Neural cell (in vitro differentiated cells): ENCODE data around the gene RALGPS2. TPM values are rescaled to one million over a fixed set of nuclear protein-coding genes. Genes with fewer than 3 reads are reported as not detected.

Experiments used
- H2AFZ ChIP-seq: fragments of 200-600, 300-800 bp; sonication (generic), shearing (Covaris generic); 2 replicates; pipeline ENCODE4 v1.6.0; 2014; ENCODE audit warnings: low read depth, mild to moderate bottlenecking, antibody characterized with exemption, low read length, moderate library complexity
- H3F3A ChIP-seq: fragments of 200-600 bp; shearing (Covaris generic); 2 replicates; pipeline ENCODE4 v1.6.1; 2016; ENCODE audit warnings: mild to moderate bottlenecking, moderate library complexity, mixed read lengths, antibody characterized with exemption, low read length; ENCODE audit not compliant: insufficient read depth, poor library complexity, severe bottlenecking
- H3K27ac ChIP-seq: fragments of 200-600, 300-800 bp; sonication (generic), shearing (Covaris generic); 2 replicates; pipeline ENCODE4 v1.5.1; 2014; ENCODE audit warnings: mild to moderate bottlenecking, low read length, moderate library complexity
- H3K27me3 ChIP-seq: fragments of 300-800, 200-600 bp; sonication (generic), shearing (Covaris generic); 2 replicates; pipeline ENCODE4 v1.6.0; 2014; ENCODE audit warnings: mild to moderate bottlenecking, low read depth, low read length, moderate library complexity; ENCODE audit not compliant: insufficient read depth
- H3K36me3 ChIP-seq: fragments of 300-800, 200-600 bp; sonication (generic), shearing (Covaris generic); 2 replicates; pipeline ENCODE4 v1.5.1; 2014; ENCODE audit warnings: mild to moderate bottlenecking, antibody characterized with exemption, low read length, moderate library complexity; ENCODE audit not compliant: insufficient read depth
- H3K4me2 ChIP-seq: fragments of 300-800, 200-600 bp; sonication (generic), shearing (Covaris generic); 2 replicates; pipeline ENCODE4 v1.6.0; 2014; ENCODE audit warnings: mild to moderate bottlenecking, low read length
- H3K4me3 ChIP-seq: fragments of 300-800, 200-600 bp; sonication (generic), shearing (Covaris generic); 2 replicates; pipeline ENCODE4 v1.5.1; 2014; ENCODE audit warnings: mild to moderate bottlenecking, low read length, moderate library complexity
- H3K79me2 ChIP-seq: fragments of 200-600 bp; shearing (Covaris generic); replicated peaks from 2 replicates; pipeline ENCODE4 v1.6.0; 2014; ENCODE audit warnings: mild to moderate bottlenecking, low read length, moderate library complexity; ENCODE audit not compliant: insufficient read depth
- H3K9ac ChIP-seq: fragments of 300-800, 200-600 bp; sonication (generic), shearing (Covaris generic); 2 replicates; pipeline ENCODE4 v1.6.1; 2016; ENCODE audit warnings: mild to moderate bottlenecking, low read length, mixed read lengths
- H3K9me2 ChIP-seq: fragments of 200-600 bp; shearing (Covaris generic); 2 replicates; pipeline ENCODE4 v1.6.1; 2016; ENCODE audit warnings: mild to moderate bottlenecking, low read length, mixed read lengths; ENCODE audit not compliant: insufficient read depth
- H3K9me3 ChIP-seq: fragments of 200-600, 300-800 bp; sonication (generic), shearing (Covaris generic); 2 replicates; pipeline ENCODE4 v1.6.1; 2016; ENCODE audit warnings: mild to moderate bottlenecking, mixed run types, low read length, moderate library complexity, mixed read lengths
- H4K20me1 ChIP-seq: fragments of 200-600 bp; shearing (Covaris generic); 2 replicates; pipeline ENCODE4 v1.6.1; 2016; ENCODE audit warnings: mild to moderate bottlenecking, mixed run types; ENCODE audit not compliant: insufficient read depth
- CTCF ChIP-seq: fragments of 450-650 bp; IDR thresholded peaks from 2 replicates; pipeline ENCODE4 v1.5.1; 2014; ENCODE audit warnings: antibody characterized with exemption, mild to moderate bottlenecking, moderate library complexity; ENCODE audit not compliant: poor library complexity, severe bottlenecking
- EP300 ChIP-seq: fragments of 450-650 bp; conservative IDR thresholded peaks from 2 replicates; pipeline ENCODE4 v1.6.1; 2014; ENCODE audit warnings: antibody characterized with exemption, mild to moderate bottlenecking, moderate library complexity; ENCODE audit not compliant: poor library complexity, severe bottlenecking
- EZH2 ChIP-seq: fragments of 200-600, 300-800 bp; shearing (Covaris generic), sonication (generic); IDR thresholded peaks from 2 replicates; pipeline ENCODE4 v1.6.1; 2014; ENCODE audit warnings: antibody characterized with exemption, low read length, borderline replicate concordance, mild to moderate bottlenecking; ENCODE audit not compliant: insufficient read depth, poor library complexity, severe bottlenecking
- MXI1 ChIP-seq: fragments of 450-650 bp; conservative IDR thresholded peaks from 2 replicates; pipeline ENCODE4 v1.6.1; 2014; ENCODE audit warnings: antibody characterized with exemption, mild to moderate bottlenecking; ENCODE audit not compliant: poor library complexity, severe bottlenecking
- POLR2AphosphoS5 ChIP-seq: IDR thresholded peaks from 2 replicates; pipeline ENCODE4 v1.6.1; 2012
- RAD21 ChIP-seq: fragments of 450-650 bp; conservative IDR thresholded peaks from 2 replicates; pipeline ENCODE4 v1.6.1; 2014; ENCODE audit warnings: antibody characterized with exemption, mild to moderate bottlenecking, moderate library complexity
- REST ChIP-seq: IDR thresholded peaks from 2 replicates; pipeline ENCODE4 v1.6.1; 2012; ENCODE audit warnings: borderline replicate concordance
- SMC3 ChIP-seq: fragments of 450-650 bp; conservative IDR thresholded peaks from 2 replicates; pipeline ENCODE4 v1.6.1; 2014; ENCODE audit warnings: antibody characterized with exemption, mild to moderate bottlenecking, moderate library complexity; ENCODE audit not compliant: poor library complexity
- TAF1 ChIP-seq: IDR thresholded peaks from 2 replicates; pipeline ENCODE4 v1.6.1; 2012; ENCODE audit warnings: low read depth
- polyA plus RNA-seq: library from polyadenylated mRNA; depleted of rRNA; stranded (reverse); fragments of >200 nt; gene quantifications from 2 replicates; pipeline ENCODE4 v1.2.3, GENCODE V29; 2014

The RALGPS2 gene
- polyA plus RNA-seq, 1 donor from 2014 or later: 26.6 TPM

GRCh38 chr1:178885869-178886268 is 160.8 kb downstream of the RALGPS2 start:
- no peaks in the 10 kb centered on the region for H3K9me2 ChIP-seq
- no peaks in the 10 kb centered on the region for H3F3A ChIP-seq
- no peak overlapping the region for H2AFZ ChIP-seq
- no peak overlapping the region for H3K27ac ChIP-seq
- no peak overlapping the region for H3K4me3 ChIP-seq
- H3K36me3 ChIP-seq: no peaks in the 10 kb centered on the region
- no peaks in the 10 kb centered on the region for H3K9me3 ChIP-seq
- no peaks in the 10 kb centered on the region for H4K20me1 ChIP-seq
- TF ChIP-seq CTCF (no peak), MXI1 (no peak), SMC3 (no peak), POLR2AphosphoS5 (no peak), TAF1 (no peak), EZH2 (no peak), REST (no peak), RAD21 (no peak), EP300 (no peak)
- no peak overlapping the region for H3K9ac ChIP-seq
- no peaks in the 10 kb centered on the region for H3K79me2 ChIP-seq
- H3K27me3 ChIP-seq: no peaks in the 10 kb centered on the region
- H3K4me2 ChIP-seq: no peak overlapping the region

- no peak overlapping the region for H3K4me2 ChIP-seq
- H3F3A ChIP-seq: no peaks in the 10 kb centered on the region
- H4K20me1 ChIP-seq: no peaks in the 10 kb centered on the region
- H3K27me3 ChIP-seq: no peaks in the 10 kb centered on the region
- no peak overlapping the region for H3K9ac ChIP-seq
- H3K36me3 ChIP-seq: no peaks in the 10 kb centered on the region
- TF ChIP-seq EP300: no peak
- no peak for TF ChIP-seq CTCF
- TF ChIP-seq TAF1: no peak
- TF ChIP-seq SMC3: no peak
- TF ChIP-seq MXI1: no peak
- TF ChIP-seq RAD21: no peak
- TF ChIP-seq EZH2: no peak
- no peak overlapping the region for H3K27ac ChIP-seq
- H3K9me2 ChIP-seq: no peaks in the 10 kb centered on the region
- no peaks in the 10 kb centered on the region for H3K9me3 ChIP-seq
- no peaks in the 10 kb centered on the region for H3K79me2 ChIP-seq
- H2AFZ ChIP-seq: no peak overlapping the region
- H3K4me3 ChIP-seq: no peak overlapping the region
These were observed 161.5 kb downstream of the RALGPS2 start for GRCh38 chr1:178886551-178886950.
